HCEC 1CT (cell line): ENCODE data around the gene TMEM187.
A peak's percentile ranks its signal among the peaks of the same experiment; 100 is the strongest.

Experiments used
- DNase-seq: peaks from one replicate; pipeline ENCODE4 v3.0.0-alpha.2; 2017

The TMEM187 gene, protein sequence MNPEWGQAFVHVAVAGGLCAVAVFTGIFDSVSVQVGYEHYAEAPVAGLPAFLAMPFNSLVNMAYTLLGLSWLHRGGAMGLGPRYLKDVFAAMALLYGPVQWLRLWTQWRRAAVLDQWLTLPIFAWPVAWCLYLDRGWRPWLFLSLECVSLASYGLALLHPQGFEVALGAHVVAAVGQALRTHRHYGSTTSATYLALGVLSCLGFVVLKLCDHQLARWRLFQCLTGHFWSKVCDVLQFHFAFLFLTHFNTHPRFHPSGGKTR

DNA sequence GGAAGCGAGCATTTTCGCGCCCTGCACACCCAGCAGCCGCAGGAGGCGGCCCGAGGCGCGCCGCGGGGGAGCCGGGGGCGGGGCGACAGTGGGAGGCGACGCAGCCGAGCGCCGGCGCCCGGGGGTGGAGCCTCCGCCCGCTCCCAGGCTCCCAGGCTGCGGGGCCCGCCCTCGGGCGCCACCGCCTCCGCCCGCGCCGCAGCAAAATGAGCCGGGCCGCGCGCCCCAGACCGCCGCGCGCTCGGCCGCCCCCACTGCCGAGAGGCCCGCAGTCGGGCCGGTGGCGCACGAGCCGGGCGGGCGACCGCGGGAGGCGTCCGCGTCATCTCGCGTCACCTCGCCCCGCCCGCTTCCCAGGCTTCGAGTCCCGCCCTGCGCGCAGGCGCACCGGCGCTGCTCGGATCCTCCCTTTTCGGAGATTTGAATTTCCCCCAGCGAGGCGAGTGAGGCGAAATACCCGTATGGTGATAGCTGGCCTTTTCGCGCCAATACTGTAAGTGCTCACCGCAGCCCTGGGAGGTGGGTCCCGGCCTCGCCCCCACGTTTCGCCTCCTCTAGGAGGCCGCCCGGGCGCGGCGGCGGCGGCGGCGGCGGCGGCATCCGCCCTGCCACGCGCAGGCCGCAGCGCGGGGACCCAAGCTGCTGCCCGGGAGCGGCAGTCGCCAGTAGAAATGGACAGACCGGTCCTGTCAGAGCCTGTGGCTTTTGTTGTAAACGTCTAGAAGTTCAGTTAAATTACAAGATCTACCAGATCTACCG lies at the start of gene TMEM187:
Gene TMEM187, plus strand, starts transcription at position 387 of the 759 bp plus-strand sequence. CDS start 9,309 bp downstream, outside the sequence.
- DNase-seq = peak; percentile 80

DNA sequence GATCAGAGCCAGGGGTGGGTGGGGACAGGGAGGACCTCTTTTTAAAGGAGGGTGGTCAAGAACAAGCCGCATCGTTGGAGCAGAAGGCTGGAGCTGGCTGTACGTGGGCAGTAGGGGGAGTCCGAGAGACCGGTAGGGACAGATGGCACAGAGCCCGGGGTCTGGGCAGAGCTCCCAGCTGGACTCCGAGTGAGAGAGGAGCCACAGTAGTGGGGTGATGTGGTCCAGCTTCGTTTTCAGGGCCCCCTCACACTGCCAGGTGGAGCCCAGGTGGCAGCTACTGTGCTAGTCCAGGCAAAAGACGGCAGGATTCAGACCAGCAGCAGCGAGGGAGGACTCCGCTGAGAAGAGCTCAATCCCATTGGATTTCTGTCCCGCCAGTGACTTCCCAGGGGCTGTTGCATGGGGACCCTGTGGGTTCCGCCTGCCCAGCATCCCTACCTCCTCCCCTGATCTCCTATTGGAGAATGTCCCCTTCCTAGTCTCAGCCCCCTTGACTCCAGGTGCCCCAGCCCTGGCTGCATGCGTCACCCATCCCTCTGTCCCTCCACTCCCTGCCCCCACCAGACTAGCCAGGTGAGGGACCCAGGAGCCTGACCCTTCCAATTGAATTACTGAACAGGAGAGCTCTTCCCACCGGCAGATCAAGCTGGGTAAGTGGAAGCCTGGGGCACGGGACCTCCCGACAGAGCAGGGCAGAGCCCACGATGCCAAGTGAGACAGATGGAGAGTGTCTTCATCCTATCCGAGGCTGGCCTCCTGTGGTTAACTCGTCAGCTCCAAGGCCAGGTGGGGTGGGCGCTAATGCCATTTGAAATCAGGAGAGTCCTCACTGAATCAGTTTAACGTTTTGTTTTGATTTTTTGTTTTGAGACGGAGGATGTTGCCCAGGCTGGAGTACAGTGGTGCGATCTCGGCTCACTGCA lies 49.4 kb upstream of the TMEM187 start:
- DNase-seq = peak; percentile 45

- no peak for DNase-seq
These were observed 48.2 kb upstream of the TMEM187 start for GRCh38 chrX:153924149-153924861.

- no peak for DNase-seq
These were observed 47.2 kb upstream of the TMEM187 start for GRCh38 chrX:153925387-153925738.

GRCh38 chrX:153925739-153926551 lies 46.6 kb upstream of the TMEM187 start, which contains the start of gene ARHGAP4:
ARHGAP4 (minus strand) TSS chrX:153926264; CDS start chrX:153926202, 62 bp downstream.
- DNase-seq = no peak

DNA sequence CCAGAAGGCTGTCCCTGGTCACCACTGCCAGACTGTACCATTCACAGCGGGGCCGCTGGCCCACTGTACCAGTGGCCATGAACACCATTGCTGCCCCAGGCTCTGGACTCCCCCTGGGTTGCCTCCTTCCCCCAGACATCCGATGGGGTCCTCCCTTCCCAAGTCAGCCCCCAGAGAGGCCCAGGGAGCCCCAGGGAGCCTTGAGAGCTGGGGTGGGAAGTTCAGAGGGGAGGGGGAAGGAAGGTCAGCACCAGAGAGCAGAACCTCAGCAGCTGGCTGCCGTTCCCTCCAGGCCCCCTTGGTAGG lies 46.0 kb upstream of the TMEM187 start:
- DNase-seq = no peak

DNA sequence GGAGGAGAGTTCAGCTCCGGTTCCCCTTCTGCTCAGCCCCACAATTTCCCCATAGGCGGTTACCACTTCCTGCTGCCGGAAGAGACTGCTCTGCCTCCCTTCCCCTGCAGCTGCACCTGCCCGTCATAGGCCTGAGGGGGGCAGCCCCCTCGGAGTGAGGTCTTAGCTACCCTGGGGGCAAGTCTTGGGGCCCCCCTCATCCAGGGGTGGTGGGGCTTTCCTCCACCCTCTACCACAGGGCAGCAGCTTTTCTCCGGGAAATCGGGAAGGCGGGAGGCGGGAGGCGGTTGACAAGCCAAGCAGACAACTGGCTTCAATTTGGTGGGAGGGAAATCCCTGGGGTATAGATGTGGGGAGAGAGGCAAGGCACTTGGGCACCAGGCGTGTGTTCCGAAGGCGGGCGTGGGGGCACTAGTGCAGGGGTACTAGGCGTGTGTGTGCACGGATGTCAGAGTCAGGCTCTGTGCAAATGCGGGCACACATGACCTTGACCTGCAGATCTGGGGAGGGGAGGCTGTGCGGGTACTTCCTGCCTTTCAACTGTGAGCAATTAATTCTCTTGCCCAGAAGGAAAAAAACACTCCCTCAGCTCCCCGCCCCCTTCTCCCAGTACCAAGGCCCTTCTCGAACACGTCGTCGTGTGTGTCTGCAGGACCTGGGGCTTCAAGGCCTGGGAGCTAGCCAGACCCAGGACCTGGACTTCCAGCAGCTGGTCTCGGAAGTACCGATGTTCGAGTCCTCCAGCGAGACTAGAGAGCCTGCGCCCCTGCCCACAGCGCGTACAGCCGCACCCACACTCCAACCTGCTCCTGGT lies 45.5 kb upstream of the TMEM187 start:
- DNase-seq = no peak

DNA sequence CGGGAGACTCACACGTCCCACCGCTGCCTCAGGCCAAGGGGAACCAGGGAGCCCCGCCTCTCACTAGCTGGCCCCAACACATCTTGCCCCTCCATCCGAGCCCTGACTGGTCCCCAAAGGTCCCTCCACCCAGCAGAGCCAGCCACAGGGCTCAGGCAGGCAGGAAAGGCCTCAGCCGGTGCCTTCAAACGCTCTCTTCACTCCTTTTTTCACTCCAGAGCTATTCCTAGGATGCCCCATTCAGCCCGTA lies 45.0 kb upstream of the TMEM187 start:
- no peak for DNase-seq

GRCh38 chrX:153927922-153928760 lies 44.4 kb upstream of the TMEM187 start:
- DNase-seq = peak; percentile 96

GRCh38 chrX:153928846-153929245 lies 43.7 kb upstream of the TMEM187 start:
- DNase-seq = no peak

DNA sequence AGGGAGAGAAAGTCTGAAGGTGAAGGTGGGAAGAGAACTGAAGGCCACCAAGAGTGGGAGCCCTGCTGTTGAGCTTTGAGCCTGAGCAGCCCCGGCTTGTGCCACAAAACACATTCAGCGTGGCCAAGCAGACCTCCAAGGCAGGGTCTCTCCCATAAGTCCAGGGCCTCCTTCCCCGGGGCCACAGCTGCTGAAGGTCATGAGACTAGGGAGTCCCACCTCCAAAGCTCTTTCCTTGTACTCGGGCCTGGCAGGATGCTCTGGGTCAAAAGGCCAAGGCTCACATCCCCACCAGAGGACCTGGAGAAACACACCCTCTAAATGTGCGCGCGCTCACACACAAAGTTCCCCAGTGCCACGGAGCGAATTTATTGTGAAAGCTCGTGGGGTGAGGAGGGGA lies 43.0 kb upstream of the TMEM187 start:
- no peak for DNase-seq

- DNase-seq = no peak
These were observed 42.3 kb upstream of the TMEM187 start for GRCh38 chrX:153930011-153930910.

DNA sequence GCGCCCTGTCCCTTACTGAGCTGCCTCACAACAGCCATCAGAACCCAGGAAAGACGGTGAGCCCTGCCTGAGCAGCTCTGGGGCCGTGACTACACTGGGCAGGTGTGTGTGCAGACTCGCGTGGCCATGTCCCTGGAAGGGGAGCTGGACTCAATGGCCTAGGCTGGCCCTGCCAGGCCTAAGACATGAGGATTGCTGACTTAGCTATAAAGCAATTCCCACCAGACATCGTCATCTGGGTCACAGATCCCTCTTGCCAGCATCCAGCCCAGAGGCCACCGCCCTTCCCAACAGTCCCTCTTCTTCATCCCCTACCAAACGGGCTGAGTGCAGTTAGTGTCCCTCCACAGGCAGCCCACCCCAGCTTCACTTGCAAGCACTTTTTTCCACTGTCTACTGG lies 41.4 kb upstream of the TMEM187 start:
- DNase-seq = no peak

GRCh38 chrX:153931748-153932147 lies 40.8 kb upstream of the TMEM187 start:
- DNase-seq = no peak

- DNase-seq = no peak
These were observed 40.2 kb upstream of the TMEM187 start for GRCh38 chrX:153932220-153932915.

GRCh38 chrX:153933748-153934147 lies 38.8 kb upstream of the TMEM187 start:
- peak; percentile 41 for DNase-seq

GRCh38 chrX:153934148-153934761 lies 38.3 kb upstream of the TMEM187 start:
- DNase-seq = no peak

DNA sequence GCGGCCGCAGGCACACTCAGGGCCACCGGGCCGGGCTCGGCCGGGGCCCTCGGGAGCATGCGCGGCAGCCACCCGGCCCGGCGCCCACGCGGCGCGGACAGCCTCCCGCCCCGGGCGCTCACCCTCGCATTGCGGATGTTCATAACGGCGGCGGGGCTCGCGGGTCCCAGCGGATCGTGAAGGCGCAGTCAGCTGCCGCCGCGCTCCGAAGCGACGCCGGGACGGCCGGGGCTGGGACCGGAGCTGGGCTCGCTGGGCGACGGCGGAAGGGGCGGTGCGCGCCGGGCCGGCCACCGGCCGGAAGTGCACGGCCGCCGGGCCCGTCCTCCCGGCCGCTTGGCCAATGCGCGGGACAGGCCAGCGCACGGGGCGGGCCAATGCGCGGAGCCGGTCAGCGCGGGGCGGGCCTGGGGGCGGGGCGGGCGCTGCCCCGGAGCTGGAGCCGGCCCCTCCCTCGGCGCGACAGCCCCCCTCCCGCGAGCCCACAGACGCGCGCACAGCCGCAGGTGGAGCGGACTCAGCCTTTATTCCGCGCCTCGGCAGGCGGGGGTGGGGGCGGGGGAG lies 37.7 kb upstream of the TMEM187 start, which contains the start of gene NAA10:
Gene NAA10, minus strand, starts transcription at position 276 of the 564 bp plus-strand sequence. Its CDS starts 133 bp downstream, at position 143.
- peak; percentile 73 for DNase-seq
